H1 (cell line): Measurements from ENCODE around the gene MRPL36. TPM values are rescaled to one million over a fixed set of nuclear protein-coding genes. Genes with fewer than 3 reads are reported as not detected.

Experiments
- CTCF ChIA-PET: fragments of 300-600 bp; sonication (Branson Sonifier 250); formaldehyde crosslinking; loops from one replicate; lab custom pipeline; 2021; ENCODE audit not compliant: partially characterized antibody; lab: Charles Lee
- POLR2A ChIA-PET: fragments of 300-600 bp; sonication (Branson Sonifier 250); formaldehyde crosslinking; loops from one replicate; lab custom pipeline; 2021; ENCODE audit warnings: inconsistent platforms; ENCODE audit not compliant: partially characterized antibody; lab: Charles Lee
- DNase-seq, 2 experiments: peaks; one replicate each; pipeline versions ENCODE4 v3.0.0 to v3.0.0-alpha.2; 2010 to 2022; ENCODE audit warnings: low spot score in 2 of 2, low read depth in 1 of 2, mixed read lengths in 1 of 2
- FAIRE-seq: peaks from 2 replicates; lab custom pipeline; 2011; peaks lifted over from hg19 to GRCh38; lab: Jason Lieb, UNC
- H2AFZ ChIP-seq: 2 replicates; pipeline ENCODE4 v1.8.1; 2012; ENCODE audit warnings: low read length, inconsistent platforms
- H2AK5ac ChIP-seq: 2 replicates; pipeline ENCODE4 v1.6.1; 2013; ENCODE audit warnings: low read depth, low read length
- H2BK120ac ChIP-seq: replicated peaks from 2 replicates; pipeline ENCODE3; 2013; ENCODE audit warnings: low read depth, low read length, inconsistent platforms
- H2BK12ac ChIP-seq: 2 replicates; pipeline ENCODE4 v1.6.1; 2013; ENCODE audit warnings: low read depth, low read length
- H2BK15ac ChIP-seq: 2 replicates; pipeline ENCODE4 v1.6.1; 2013; ENCODE audit warnings: low read length
- H2BK20ac ChIP-seq: 2 replicates; pipeline ENCODE4 v1.6.1; 2013; ENCODE audit warnings: low read length
- H2BK5ac ChIP-seq: 2 replicates; pipeline ENCODE4 v1.6.1; 2013; ENCODE audit warnings: low read depth, low read length
- H3K14ac ChIP-seq: 2 replicates; pipeline ENCODE4 v1.6.1; 2013; ENCODE audit warnings: inconsistent platforms; ENCODE audit not compliant: insufficient read length
- H3K18ac ChIP-seq: 2 replicates; pipeline ENCODE4 v1.6.1; 2013; ENCODE audit warnings: low read length; ENCODE audit errors: extremely low read depth
- H3K23ac ChIP-seq: 2 replicates; pipeline ENCODE4 v1.6.1; 2013; ENCODE audit warnings: inconsistent platforms; ENCODE audit not compliant: insufficient read length
- H3K23me2 ChIP-seq: 2 replicates; pipeline ENCODE4 v1.6.1; 2013; ENCODE audit warnings: low read depth, low read length
- H3K27ac ChIP-seq: 2 replicates; pipeline ENCODE4 v1.6.1; 2011; ENCODE audit warnings: low read depth, low read length, inconsistent platforms
- H3K27me3 ChIP-seq, 4 experiments: replicated peaks in 1 of 4; 1 replicate in 1 of 4; 2 replicates in 3 of 4; pipeline versions ENCODE4 v1.6.1 to v1.8.1; 2011 to 2013; ENCODE audit warnings: low read length in 3 of 4, mild to moderate bottlenecking in 3 of 4, inconsistent platforms in 2 of 4, mixed read lengths in 2 of 4, moderate library complexity in 1 of 4; ENCODE audit not compliant: control insufficient read depth in 3 of 4, insufficient read depth in 3 of 4; ENCODE audit errors: extremely low read depth in 1 of 4
- H3K36me3 ChIP-seq, 4 experiments: 2 replicates each; pipeline versions ENCODE4 v1.6.1 to v1.8.1; 2011 to 2013; ENCODE audit warnings: mild to moderate bottlenecking in 4 of 4, low read length in 3 of 4, moderate library complexity in 2 of 4, control low read depth in 1 of 4, inconsistent platforms in 1 of 4; ENCODE audit not compliant: insufficient read depth in 4 of 4, control insufficient read depth in 2 of 4
- H3K4ac ChIP-seq: replicated peaks from 2 replicates; pipeline ENCODE3; 2013; ENCODE audit warnings: low read length, low read depth, mixed read lengths, inconsistent platforms; ENCODE audit not compliant: insufficient read length
- H3K4me1 ChIP-seq, 4 experiments: replicated peaks in 1 of 4; 1 replicate in 1 of 4; 2 replicates in 3 of 4; pipeline versions ENCODE4 v1.6.1 to v1.8.1; 2011 to 2013; ENCODE audit warnings: low read length in 3 of 4, inconsistent platforms in 2 of 4, mixed read lengths in 1 of 4; ENCODE audit not compliant: insufficient read depth in 4 of 4, control insufficient read depth in 3 of 4
- H3K4me2 ChIP-seq, 2 experiments: 2 replicates each; pipeline versions ENCODE4 v1.6.1 to v1.8.1; 2011 to 2013; ENCODE audit warnings: low read depth in 2 of 2, low read length in 2 of 2, control low read depth in 1 of 2, inconsistent platforms in 1 of 2, mild to moderate bottlenecking in 1 of 2; ENCODE audit not compliant: insufficient read depth in 1 of 2
- H3K4me3 ChIP-seq, 4 experiments: fragments of 200-600, 300-600 bp in 1 of 4; sonication (generic), shearing (Covaris generic), sonication (Bioruptor Twin) in 1 of 4; 2 replicates each; pipeline versions ENCODE4 v1.5.1 to v1.8.1; 2011 to 2016; ENCODE audit warnings: low read length in 4 of 4, low read depth in 3 of 4, control low read depth in 2 of 4, inconsistent platforms in 2 of 4, mild to moderate bottlenecking in 2 of 4, mixed read lengths in 1 of 4, moderate library complexity in 1 of 4; ENCODE audit not compliant: insufficient read depth in 2 of 4; ENCODE audit errors: extremely low read depth in 1 of 4
- H3K56ac ChIP-seq: replicated peaks from 2 replicates; pipeline ENCODE3; 2013; ENCODE audit warnings: low read depth, mild to moderate bottlenecking, mixed read lengths, low read length, inconsistent platforms; ENCODE audit not compliant: insufficient read length
- H3K79me1 ChIP-seq: 2 replicates; pipeline ENCODE4 v1.6.1; 2013; ENCODE audit warnings: low read depth, low read length, control low read depth
- H3K79me2 ChIP-seq, 2 experiments: 2 replicates each; pipeline versions ENCODE4 v1.6.1 to v1.8.1; 2012 to 2013; ENCODE audit warnings: low read length in 2 of 2, mild to moderate bottlenecking in 2 of 2, inconsistent platforms in 1 of 2; ENCODE audit not compliant: insufficient read depth in 2 of 2, control insufficient read depth in 1 of 2
- H3K9ac ChIP-seq, 4 experiments: replicated peaks in 1 of 4; 1 replicate in 1 of 4; 2 replicates in 3 of 4; pipeline versions ENCODE4 v1.6.1 to v1.8.1; 2011 to 2013; ENCODE audit warnings: low read depth in 3 of 4, low read length in 3 of 4, control low read depth in 2 of 4, mild to moderate bottlenecking in 2 of 4, moderate library complexity in 2 of 4, inconsistent platforms in 1 of 4; ENCODE audit errors: extremely low read depth in 1 of 4
- H3K9me3 ChIP-seq, 2 experiments: 2 replicates each; pipeline versions ENCODE4 v1.6.1 to v1.8.1; 2012 to 2013; ENCODE audit warnings: mild to moderate bottlenecking in 2 of 2, moderate library complexity in 2 of 2, control low read depth in 1 of 2, inconsistent platforms in 1 of 2, low read depth in 1 of 2, low read length in 1 of 2, mixed read lengths in 1 of 2; ENCODE audit not compliant: insufficient read depth in 2 of 2
- H4K20me1 ChIP-seq, 2 experiments: replicated peaks in 1 of 2; 2 replicates each; pipeline versions ENCODE3 to v1.8.1; 2011 to 2013; ENCODE audit warnings: inconsistent platforms in 2 of 2, low read length in 2 of 2, mild to moderate bottlenecking in 1 of 2; ENCODE audit not compliant: insufficient read depth in 2 of 2, control insufficient read depth in 1 of 2
- H4K5ac ChIP-seq: 2 replicates; pipeline ENCODE4 v1.6.1; 2013; ENCODE audit warnings: low read length, low read depth, mixed read lengths, inconsistent platforms; ENCODE audit not compliant: insufficient read length
- H4K8ac ChIP-seq: 2 replicates; pipeline ENCODE4 v1.8.0; 2013; ENCODE audit warnings: mild to moderate bottlenecking, moderate library complexity, low read length, inconsistent platforms; ENCODE audit not compliant: insufficient read depth; ENCODE audit errors: extremely low read depth
- H4K91ac ChIP-seq: replicated peaks from 2 replicates; pipeline ENCODE3; 2013; ENCODE audit warnings: low read length, mixed read lengths, inconsistent platforms; ENCODE audit not compliant: insufficient read length
- CTBP2 ChIP-seq: IDR thresholded peaks from 2 replicates; pipeline ENCODE4 v1.7.0; 2011; ENCODE audit warnings: borderline replicate concordance, mild to moderate bottlenecking, moderate library complexity, mixed read lengths, low read length; ENCODE audit not compliant: insufficient read depth, insufficient read length
- FOSL1 ChIP-seq: IDR thresholded peaks from 2 replicates; pipeline ENCODE4 v1.6.1; 2011; ENCODE audit warnings: mild to moderate bottlenecking, low read depth, low read length, moderate library complexity; ENCODE audit not compliant: insufficient read depth
- RAD21 ChIP-seq, 2 experiments: IDR thresholded peaks in 1 of 2; conservative IDR thresholded peaks in 1 of 2; 2 replicates each; pipeline ENCODE4 v1.6.1; 2011; ENCODE audit warnings: low read depth in 2 of 2, low read length in 2 of 2, improper control_type of control experiment in 1 of 2, inconsistent platforms in 1 of 2, mild to moderate bottlenecking in 1 of 2, moderate library complexity in 1 of 2
- SP2 ChIP-seq: IDR thresholded peaks from 2 replicates; pipeline ENCODE4 v1.6.1; 2012; ENCODE audit warnings: mild to moderate bottlenecking, low read length, inconsistent platforms
- TAF7 ChIP-seq: optimal IDR thresholded peaks from 2 replicates; pipeline ENCODE3; 2011; ENCODE audit warnings: low read depth, mild to moderate bottlenecking, inconsistent platforms, low read length, moderate library complexity, borderline replicate concordance
- TEAD4 ChIP-seq: IDR thresholded peaks from 2 replicates; pipeline ENCODE4 v1.6.1; 2012; ENCODE audit warnings: low read depth, low read length, inconsistent platforms, mixed read lengths
- ZNF274 ChIP-seq: IDR thresholded peaks from 2 replicates; pipeline ENCODE4 v1.7.0; 2012; ENCODE audit warnings: low read length, borderline replicate concordance; ENCODE audit errors: extremely low read depth
- WGBS, 2 experiments: shearing (Covaris generic) in 1 of 2; methylation state at CpG; one replicate each; pipeline versions ENCODE4 v1.1.6 to v1.1.7; 2013 to 2015; ENCODE audit warnings: low lambda C conversion rate in 2 of 2, mixed read lengths in 2 of 2, inconsistent platforms in 1 of 2, low coverage in 1 of 2, missing lambda C conversion rate in 1 of 2; ENCODE audit not compliant: insufficient replicate concordance in 2 of 2, insufficient coverage in 1 of 2, insufficient read length in 1 of 2; ENCODE audit errors: extremely low coverage in 1 of 2, missing lambda C conversion rate in 1 of 2; 5-methylcytosine and 5-hydroxymethylcytosine counted together
- polyA plus RNA-seq, 7 experiments: library from polyadenylated mRNA; depleted of rRNA in 3 of 7; stranded (reverse) in 5 of 7; unstranded in 2 of 7; fragments of >200 nt in 5 of 7; fragments of 200-250 nt in 2 of 7; gene quantifications; 1 replicate in 5 of 7; 2 replicates in 1 of 7; 4 replicates in 1 of 7; pipeline versions ENCODE4 v1.2.1 to v1.2.3, GENCODE V29; 2011 to 2013; ENCODE audit warnings: missing spikeins in 2 of 7, mixed read lengths in 2 of 7
- total RNA-seq: library from RNA; stranded (reverse); fragmentation: NEBNext Ultra II Directional; extraction: Animal tissue kit (Norgen Biotek cat#: 25700); gene quantifications from 2 replicates; pipeline ENCODE4 v1.2.1, GENCODE V29; 2021

MRPL36 gene
- total and polyA plus RNA-seq, 2 of the 8 experiments (the other 6 are each of a cell fraction or from before 2014, with no cell fraction given), result 56.3 to 81.5 TPM

GRCh38 chr5:1795931-1796330 is 3.7 kb downstream of the MRPL36 start:
- ChIA-PET CTCF (no interaction called here), POLR2A (no interaction called here)
- no peaks in the 10 kb centered on the region for H3K27me3 ChIP-seq
- H3K23ac ChIP-seq, result no peak overlapping the region
- no peak overlapping the region for H3K9ac ChIP-seq
- no peak for DNase-seq
- H3K27ac ChIP-seq, result no peak overlapping the region
- WGBS, 2 experiments, result 85% methylated on average over 8 of the region's 8 CpGs; no CpG with 5 or more reads in 1 of the 2 experiments
- no peak overlapping the region for H3K56ac ChIP-seq
- H3K36me3 ChIP-seq, result peaks cover 14 to 21% (median 16%) of the 10 kb centered on the region in 4 experiments
- no peak overlapping the region for H2BK15ac ChIP-seq
- peaks cover 0 to 7% (median 3%) of the 10 kb centered on the region in 4 experiments; a peak in 6 of 7 replicates for H3K4me1 ChIP-seq
- H2AK5ac ChIP-seq, result no peak overlapping the region
- no peak for TF ChIP-seq CTBP2
- no peak for TF ChIP-seq RAD21 (IDR thresholded peaks at IDR 0.05 in 1 of 2, conservative IDR thresholded peaks at IDR 0.05 in 1 of 2; ENCODE audit: low read depth in 2 of 2, low read length in 2 of 2)
- TF ChIP-seq FOSL1, result no peak
- TF ChIP-seq TEAD4, result no peak
- TF ChIP-seq ZNF274, result no peak
- TF ChIP-seq TAF7, result no peak
- TF ChIP-seq SP2, result no peak
- no peak overlapping the region for H4K5ac ChIP-seq
- H2AFZ ChIP-seq, result no peak overlapping the region
- H3K4me3 ChIP-seq, result no peak overlapping the region
- H3K79me2 ChIP-seq, result peaks cover 0 to 23% of the 10 kb centered on the region in 2 experiments; a peak in 2 of 4 replicates
- no peak overlapping the region for H3K18ac ChIP-seq
- H3K4me2 ChIP-seq, result no peak overlapping the region
- no peak overlapping the region for H2BK20ac ChIP-seq
- peak overlapping the region; percentile 47; the same call in 1 of the 2 replicates for H4K8ac ChIP-seq
- FAIRE-seq, result no peak
- no peak overlapping the region for H2BK12ac ChIP-seq
- peaks cover 15% of the 10 kb centered on the region for H3K23me2 ChIP-seq
- peaks cover 8 to 9% of the 10 kb centered on the region in 2 experiments for H4K20me1 ChIP-seq
- H2BK120ac ChIP-seq, result no peak overlapping the region
- no peak overlapping the region for H3K14ac ChIP-seq
- no peak overlapping the region for H3K4ac ChIP-seq
- no peaks in the 10 kb centered on the region for H3K9me3 ChIP-seq
- H4K91ac ChIP-seq, result no peak overlapping the region
- no peak overlapping the region for H2BK5ac ChIP-seq
- peaks cover 10% of the 10 kb centered on the region; the same call in 1 of the 2 replicates for H3K79me1 ChIP-seq
